ENCODE data around the gene TECR. TPM values are rescaled to one million over a fixed set of nuclear protein-coding genes. Genes with fewer than 3 reads are reported as not detected.

TECR gene
- total RNA-seq, 4 donors from 2014 or later: 4.6 to 68.2 (median 33.9) TPM

- no peaks in the 10 kb centered on the region for H3K36me3 ChIP-seq
- intact Hi-C loops (cut with DNase I; ENCODE audit: low total_unique reads): no loop called here
- no peaks in the 10 kb centered on the region for H3K27me3 ChIP-seq
- DNase-seq: no peak
- TF ChIP-seq CTCF (IDR thresholded peaks at IDR 0.05) (no peak), POLR2A (IDR thresholded peaks at IDR 0.05) (no peak)
- H3K9me3 ChIP-seq: no peaks in the 10 kb centered on the region
- peaks cover 0 to 6% of the 10 kb centered on the region in 2 donors for H3K4me1 ChIP-seq
- H3K27ac ChIP-seq: peak overlapping the region; percentile 99 to 100
- H3K4me3 ChIP-seq: no peak overlapping the region
Observed at GRCh38 chr19:14519860-14520407, 9.5 kb upstream of the TECR start.

DNA sequence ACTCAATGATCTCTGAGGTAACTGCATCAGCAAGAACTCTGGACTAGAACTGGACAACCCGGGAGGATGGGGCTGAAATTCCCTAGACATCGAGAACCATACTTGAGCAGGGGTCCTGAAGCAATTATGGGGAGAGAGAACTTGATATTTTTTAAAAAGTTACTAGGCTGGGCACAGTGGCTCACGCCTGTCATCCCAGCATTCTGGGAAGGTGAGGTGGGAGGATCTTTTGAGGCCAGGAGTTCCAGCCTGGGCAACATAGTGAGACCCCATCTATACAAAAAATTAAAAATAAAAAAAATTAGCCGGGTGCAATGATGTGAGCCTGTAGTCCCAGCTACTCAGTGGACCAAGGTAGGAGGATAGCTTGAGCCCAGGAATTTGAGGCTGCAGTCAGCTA, 8.9 kb upstream of the TECR start:
- TF ChIP-seq CTCF (IDR thresholded peaks at IDR 0.05): no peak
- TF ChIP-seq POLR2A (IDR thresholded peaks at IDR 0.05): no peak
- Histone ChIP-seq H3K4me1 (peaks cover 0 to 6% of the 10 kb centered on the region in 2 donors), H3K27ac (no peak overlapping the region), H3K9me3 (no peaks in the 10 kb centered on the region), H3K27me3 (no peaks in the 10 kb centered on the region), H3K4me3 (no peak overlapping the region), H3K36me3 (no peaks in the 10 kb centered on the region)
- DNase-seq: no peak
- intact Hi-C loops (cut with DNase I; ENCODE audit: low total_unique reads): no loop called here

GRCh38 chr19:14525729-14526128, 3.7 kb upstream of the TECR start:
- no peak for DNase-seq
- Histone ChIP-seq H3K9me3 (no peaks in the 10 kb centered on the region), H3K27ac (no peak overlapping the region), H3K27me3 (no peaks in the 10 kb centered on the region), H3K4me3 (no peak overlapping the region), H3K36me3 (no peaks in the 10 kb centered on the region), H3K4me1 (no peaks in the 10 kb centered on the region)
- intact Hi-C loops (cut with DNase I; ENCODE audit: low total_unique reads): no loop called here
- no peak for TF ChIP-seq CTCF (IDR thresholded peaks at IDR 0.05)
- TF ChIP-seq POLR2A (IDR thresholded peaks at IDR 0.05): no peak

DNA sequence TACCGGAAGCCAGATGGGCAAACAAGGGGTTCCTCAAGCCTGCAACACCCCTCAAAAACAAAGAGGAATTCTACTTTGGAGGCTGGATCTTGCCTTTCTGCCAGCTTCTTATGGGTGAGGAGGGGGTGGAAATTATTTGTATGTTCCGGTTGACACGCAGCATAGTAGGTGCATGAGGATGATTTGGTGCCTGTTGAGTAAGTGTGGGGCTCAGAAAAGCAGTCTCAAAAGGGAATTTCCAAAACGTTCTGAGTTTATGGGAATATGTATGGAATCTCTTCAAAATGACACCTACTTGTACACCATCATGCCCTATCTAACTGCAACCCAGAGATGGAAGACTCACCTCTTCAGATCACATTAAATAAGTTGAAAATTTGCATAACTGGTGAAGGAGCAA, 3.0 kb upstream of the TECR start:
- Histone ChIP-seq H3K4me3 (no peak overlapping the region), H3K27ac (no peak overlapping the region), H3K9me3 (no peaks in the 10 kb centered on the region), H3K4me1 (no peaks in the 10 kb centered on the region), H3K36me3 (no peaks in the 10 kb centered on the region), H3K27me3 (no peaks in the 10 kb centered on the region)
- TF ChIP-seq CTCF (IDR thresholded peaks at IDR 0.05): no peak
- no peak for TF ChIP-seq POLR2A (IDR thresholded peaks at IDR 0.05)
- intact Hi-C loops (cut with DNase I; ENCODE audit: low total_unique reads): no loop called here
- DNase-seq: no peak

- TF ChIP-seq POLR2A (IDR thresholded peaks at IDR 0.05) (no peak), CTCF (IDR thresholded peaks at IDR 0.05) (no peak)
- peak in 1 of 2 donors; percentile 38 for DNase-seq
- Histone ChIP-seq H3K36me3 (no peaks in the 10 kb centered on the region), H3K4me3 (peak overlapping the region; percentile 51 to 85), H3K27me3 (no peaks in the 10 kb centered on the region), H3K27ac (peak overlapping the region; percentile 82 to 96), H3K9me3 (no peaks in the 10 kb centered on the region), H3K4me1 (no peaks in the 10 kb centered on the region)
- intact Hi-C loops (cut with DNase I; ENCODE audit: low total_unique reads): no loop called here
Observed at GRCh38 chr19:14528419-14529253, 758 bp upstream of the TECR start.

All from uterus (tissue), 4 donors.